GM23338 (cell line): Measurements from ENCODE around the gene CAP1. TPM values are rescaled to one million over a fixed set of nuclear protein-coding genes. Genes with fewer than 3 reads are reported as not detected.

Experiments
- ATAC-seq: fragments of 200-7000 bp; cut with Tn5 transposase; 3 replicates; pipeline ENCODE4 v1.9.1; 2020
- DNase-seq: peaks from one replicate; pipeline ENCODE4 v3.0.0-alpha.2; 2015; ENCODE audit warnings: low spot score
- H2AFZ ChIP-seq: fragments of 200-600 bp; sonication (generic); 2 replicates; pipeline ENCODE4 v1.8.0; 2016; ENCODE audit warnings: antibody characterized with exemption, mild to moderate bottlenecking, moderate library complexity
- H3F3A ChIP-seq: fragments of 200-600 bp; sonication (generic); replicated peaks from 2 replicates; pipeline ENCODE4 v1.8.0; 2017; ENCODE audit warnings: antibody characterized with exemption, mixed run types, low read depth
- H3K27ac ChIP-seq: fragments of 200-600 bp; sonication (generic); 2 replicates; pipeline ENCODE4 v1.6.1; 2016; ENCODE audit warnings: low read depth
- H3K27me3 ChIP-seq: fragments of 200-600 bp; sonication (generic); 2 replicates; pipeline ENCODE4 v1.8.0; 2016; ENCODE audit warnings: mild to moderate bottlenecking, mixed run types, moderate library complexity; ENCODE audit not compliant: insufficient read depth
- H3K36me3 ChIP-seq: fragments of 200-600 bp; sonication (generic); 2 replicates; pipeline ENCODE4 v1.8.0; 2016; ENCODE audit warnings: mild to moderate bottlenecking; ENCODE audit not compliant: insufficient read depth
- H3K4me1 ChIP-seq: fragments of 200-600 bp; sonication (generic); 2 replicates; pipeline ENCODE4 v1.8.0; 2016; ENCODE audit warnings: mild to moderate bottlenecking, moderate library complexity; ENCODE audit not compliant: insufficient read depth
- H3K4me2 ChIP-seq: fragments of 200-600 bp; sonication (generic); 2 replicates; pipeline ENCODE4 v1.7.1; 2017; ENCODE audit warnings: mixed run types
- H3K4me3 ChIP-seq: fragments of 200-600 bp; sonication (generic); 2 replicates; pipeline ENCODE4 v1.6.1; 2016; ENCODE audit warnings: mixed run types
- H3K79me2 ChIP-seq: fragments of 200-600 bp; sonication (generic); replicated peaks from 2 replicates; pipeline ENCODE4 v1.8.0; 2017; ENCODE audit warnings: mild to moderate bottlenecking; ENCODE audit not compliant: insufficient read depth
- H3K9me2 ChIP-seq: fragments of 200-600 bp; sonication (generic); 2 replicates; pipeline ENCODE4 v1.8.0; 2017; ENCODE audit not compliant: insufficient read depth
- H4K20me1 ChIP-seq: fragments of 200-600 bp; sonication (generic); replicated peaks from 2 replicates; pipeline ENCODE4 v1.8.0; 2017; ENCODE audit warnings: mild to moderate bottlenecking; ENCODE audit not compliant: insufficient read depth
- H3K27ac Mint-ChIP-seq: 2 replicates; pipeline ENCODE4 v1.8.0; 2020; ENCODE audit warnings: inconsistent platforms, mild to moderate bottlenecking, moderate library complexity, mixed read lengths
- H3K27me3 Mint-ChIP-seq: 3 replicates; pipeline ENCODE4 v1.8.0; 2022; ENCODE audit warnings: low read depth, mild to moderate bottlenecking, moderate library complexity, mixed read lengths, inconsistent platforms; ENCODE audit not compliant: insufficient read depth, poor library complexity
- H3K36me3 Mint-ChIP-seq: 3 replicates; pipeline ENCODE4 v1.8.0; 2021; ENCODE audit warnings: low read depth, mild to moderate bottlenecking, inconsistent platforms, moderate library complexity, mixed read lengths
- H3K4me1 Mint-ChIP-seq: 3 replicates; pipeline ENCODE4 v1.8.0; 2020; ENCODE audit warnings: mild to moderate bottlenecking, inconsistent platforms, mixed read lengths
- H3K4me3 Mint-ChIP-seq: 3 replicates; pipeline ENCODE4 v1.8.0; 2021; ENCODE audit warnings: moderate library complexity, mild to moderate bottlenecking, inconsistent platforms, mixed read lengths
- H3K9me3 Mint-ChIP-seq: 3 replicates; pipeline ENCODE4 v1.8.0; 2020; ENCODE audit warnings: moderate library complexity, mild to moderate bottlenecking, inconsistent platforms, mixed read lengths
- CTCF ChIP-seq, 2 experiments: fragments of 200-600 bp in 1 of 2; sonication (generic) in 1 of 2; conservative IDR thresholded peaks; 2 replicates each; pipeline versions ENCODE4 v1.5.1 to v1.6.1; 2016 to 2017; ENCODE audit warnings: antibody characterized with exemption in 2 of 2, low read depth in 2 of 2, mild to moderate bottlenecking in 2 of 2, moderate library complexity in 1 of 2
- ETS1 ChIP-seq: IDR thresholded peaks from 2 replicates; pipeline ENCODE4 v1.6.1; 2016; ENCODE audit warnings: antibody characterized with exemption
- EZH2 ChIP-seq: fragments of 200-600 bp; sonication (generic); IDR thresholded peaks from one replicate; pipeline ENCODE4 v1.8.0; 2017; ENCODE audit warnings: antibody characterized with exemption, mild to moderate bottlenecking, low read depth; ENCODE audit not compliant: unreplicated experiment
- EZH2phosphoT487 ChIP-seq: fragments of 200-600 bp; sonication (generic); IDR thresholded peaks from one replicate; pipeline ENCODE4 v1.8.1; 2018; ENCODE audit warnings: antibody characterized with exemption; ENCODE audit not compliant: unreplicated experiment
- JUNB ChIP-seq: IDR thresholded peaks from one replicate; pipeline ENCODE4 v1.6.1; 2016; ENCODE audit warnings: antibody characterized with exemption; ENCODE audit not compliant: unreplicated experiment
- NANOG ChIP-seq: IDR thresholded peaks from 2 replicates; pipeline ENCODE4 v1.6.1; 2016; ENCODE audit warnings: antibody characterized with exemption, borderline replicate concordance
- POLR2AphosphoS5 ChIP-seq: IDR thresholded peaks from 2 replicates; pipeline ENCODE4 v1.6.1; 2016; ENCODE audit warnings: antibody characterized with exemption, low read depth
- REST ChIP-seq: IDR thresholded peaks from one replicate; pipeline ENCODE4 v1.6.1; 2018; ENCODE audit warnings: antibody characterized with exemption; ENCODE audit not compliant: unreplicated experiment
- STAT1 ChIP-seq: IDR thresholded peaks from one replicate; pipeline ENCODE4 v1.6.1; 2016; ENCODE audit warnings: antibody characterized with exemption; ENCODE audit not compliant: unreplicated experiment
- ZNF114 ChIP-seq: fragments of 250-450 bp; sonication (Bioruptor Pico); IDR thresholded peaks from 2 replicates; pipeline ENCODE4 v1.5.0; 2020; ENCODE audit warnings: mild to moderate bottlenecking, moderate library complexity
- ZNF331 ChIP-seq: fragments of 250-450 bp; sonication (Bioruptor Pico); IDR thresholded peaks from 2 replicates; pipeline ENCODE4 v1.5.0; 2020; ENCODE audit warnings: low read depth, mild to moderate bottlenecking, moderate library complexity
- ZNF462 ChIP-seq: fragments of 250-450 bp; sonication (Bioruptor Pico); IDR thresholded peaks from 2 replicates; pipeline ENCODE4 v1.5.0; 2020; ENCODE audit warnings: mild to moderate bottlenecking, moderate library complexity
- polyA plus RNA-seq: library from polyadenylated mRNA; unstranded; fragments of >200 nt; fragmentation: Nextera tagmentation; extraction: Ambion mirVana; gene quantifications from 2 replicates; pipeline ENCODE4 v1.2.1, GENCODE V29; 2016
- total RNA-seq: library from RNA; depleted of rRNA; stranded (reverse); fragments of >200 nt; shearing (Covaris generic); gene quantifications from 2 replicates; pipeline ENCODE4 v1.2.3, GENCODE V29; 2014

CAP1 gene
- total and polyA plus RNA-seq, 2 experiments from 2014 or later: 133 to 254 TPM

GRCh38 chr1:40045182-40045581, 4.7 kb downstream of the CAP1 start (continued):
- no peak for TF ChIP-seq ZNF462 (CRISPR knock-in tag)
- no peak for TF ChIP-seq NANOG
- no peak for TF ChIP-seq REST
- no peak for TF ChIP-seq POLR2AphosphoS5

- ATAC-seq (no peak), DNase-seq (no peak)
- H2AFZ ChIP-seq: no peak overlapping the region
- H3K36me3 ChIP-seq: peaks cover 5% of the 10 kb centered on the region; the same call in 1 of the 2 replicates
- H3K4me1 ChIP-seq: peaks cover 6% of the 10 kb centered on the region
- no peak overlapping the region for H3K27ac ChIP-seq
- Mint-ChIP-seq H3K36me3 (peaks cover 26% of the 10 kb centered on the region), H3K27me3 (no peaks in the 10 kb centered on the region), H3K9me3 (no peaks in the 10 kb centered on the region; the same call in 2 of the 3 replicates), H3K27ac (no peak overlapping the region), H3K4me1 (peaks cover 23% of the 10 kb centered on the region), H3K4me3 (no peak overlapping the region)
- H3K4me3 ChIP-seq: no peak overlapping the region
- peaks cover 63% of the 10 kb centered on the region for H4K20me1 ChIP-seq
- H3K9me2 ChIP-seq: no peaks in the 10 kb centered on the region
- no peak overlapping the region for H3K4me2 ChIP-seq
- no peaks in the 10 kb centered on the region for H3F3A ChIP-seq
- H3K79me2 ChIP-seq: peaks cover 100% of the 10 kb centered on the region
- H3K27me3 ChIP-seq: no peaks in the 10 kb centered on the region
- TF ChIP-seq NANOG: no peak
- TF ChIP-seq CTCF (conservative IDR thresholded peaks at IDR 0.05; ENCODE audit: low read depth in 2 of 2): no peak
- TF ChIP-seq ETS1: no peak
- no peak for TF ChIP-seq ZNF331 (CRISPR knock-in tag)
- no peak for TF ChIP-seq EZH2phosphoT487
- TF ChIP-seq EZH2: no peak
- TF ChIP-seq JUNB: no peak
- TF ChIP-seq STAT1: no peak
- TF ChIP-seq POLR2AphosphoS5: no peak
- TF ChIP-seq ZNF114 (CRISPR knock-in tag): no peak
Observed at GRCh38 chr1:40045766-40046165, 5.2 kb downstream of the CAP1 start.
